Left lung (tissue), 10 donors: Measurements from ENCODE around the gene ASCL5. TPM values are rescaled to one million over a fixed set of nuclear protein-coding genes. Genes with fewer than 3 reads are reported as not detected.

ENCODE experiments used
- ATAC-seq: fragments of 200-7000 bp; cut with Tn5 transposase; one replicate; pipeline ENCODE4 v1.9.1; 2020; ENCODE audit warnings: moderate library complexity
- DNase-seq, 4 donors: peaks; one replicate each; pipeline ENCODE4 v3.0.0-alpha.2; 2013 to 2020
- H3K27ac ChIP-seq, 2 donors: fragments of 200-600 bp; sonication (generic) in 1 of 2; one replicate each; pipeline versions ENCODE4 v1.5.0 to v1.8.0; 2020 to 2021
- H3K27me3 ChIP-seq, 2 donors: fragments of 200-600 bp; sonication (generic) in 1 of 2; one replicate each; pipeline versions ENCODE4 v1.5.0 to v1.8.0; 2020 to 2021
- H3K36me3 ChIP-seq, 2 donors: fragments of 200-600 bp; sonication (generic) in 1 of 2; one replicate each; pipeline versions ENCODE4 v1.5.0 to v1.8.0; 2020 to 2021
- H3K4me1 ChIP-seq, 2 donors: fragments of 200-600 bp; one replicate each; pipeline ENCODE4 v1.8.0; 2021
- H3K4me3 ChIP-seq, 2 donors: fragments of 200-600 bp; sonication (generic) in 1 of 2; one replicate each; pipeline versions ENCODE4 v1.5.0 to v1.8.0; 2020 to 2021; ENCODE audit warnings: mild to moderate bottlenecking in 1 of 2
- H3K9me3 ChIP-seq, 2 donors: fragments of 200-600 bp; sonication (generic) in 1 of 2; one replicate each; pipeline versions ENCODE4 v1.5.0 to v1.8.0; 2020 to 2021
- intact Hi-C, 2 donors: fragments of 100-400 bp; cut with DNase I; formaldehyde crosslinking; loops; one replicate each; pipeline versions ENCODE4 v1.11.2 to v1.14.2; 2022
- polyA plus RNA-seq, 6 donors: library from polyadenylated mRNA; unstranded; fragments of 120-200 nt; gene quantifications; one replicate each; pipeline ENCODE4 v1.2.1, GENCODE V29; 2013; ENCODE audit not compliant: insufficient read length in 6 of 6
- total RNA-seq, 2 donors: library from RNA; stranded (reverse); fragmentation: NEBNext Ultra II Directional; extraction: Animal tissue kit (Norgen Biotek cat#: 25700); gene quantifications; one replicate each; pipeline ENCODE4 v1.2.1, GENCODE V29; 2021
- TF ChIP-seq, protein P1 (sequence below), 2 donors: fragments of 200-600 bp; sonication (generic) in 1 of 2; IDR thresholded peaks; one replicate each; pipeline versions ENCODE4 v1.5.0 to v1.8.0; 2021; ENCODE audit warnings: antibody characterized with exemption in 2 of 2
- donor health status: DM: no; HTN: yes; CAD: no.
- donor health status: DM: no; HTN: no; CAD: no.

Gene ASCL5
- total and polyA plus RNA-seq, 8 donors = 0.21 to 1.0 (median 0.58) TPM

GRCh38 chr1:201085902-201086735 lies 40.9 kb downstream of the ASCL5 start:
- intact Hi-C loops = no loop called here
- Histone ChIP-seq H3K36me3 (no peaks in the 10 kb centered on the region), H3K9me3 (no peaks in the 10 kb centered on the region), H3K4me3 (no peak overlapping the region), H3K4me1 (no peaks in the 10 kb centered on the region), H3K27me3 (no peaks in the 10 kb centered on the region), H3K27ac (no peak overlapping the region)
- peak; percentile 97 for ATAC-seq
- TF ChIP-seq, protein P1, sequence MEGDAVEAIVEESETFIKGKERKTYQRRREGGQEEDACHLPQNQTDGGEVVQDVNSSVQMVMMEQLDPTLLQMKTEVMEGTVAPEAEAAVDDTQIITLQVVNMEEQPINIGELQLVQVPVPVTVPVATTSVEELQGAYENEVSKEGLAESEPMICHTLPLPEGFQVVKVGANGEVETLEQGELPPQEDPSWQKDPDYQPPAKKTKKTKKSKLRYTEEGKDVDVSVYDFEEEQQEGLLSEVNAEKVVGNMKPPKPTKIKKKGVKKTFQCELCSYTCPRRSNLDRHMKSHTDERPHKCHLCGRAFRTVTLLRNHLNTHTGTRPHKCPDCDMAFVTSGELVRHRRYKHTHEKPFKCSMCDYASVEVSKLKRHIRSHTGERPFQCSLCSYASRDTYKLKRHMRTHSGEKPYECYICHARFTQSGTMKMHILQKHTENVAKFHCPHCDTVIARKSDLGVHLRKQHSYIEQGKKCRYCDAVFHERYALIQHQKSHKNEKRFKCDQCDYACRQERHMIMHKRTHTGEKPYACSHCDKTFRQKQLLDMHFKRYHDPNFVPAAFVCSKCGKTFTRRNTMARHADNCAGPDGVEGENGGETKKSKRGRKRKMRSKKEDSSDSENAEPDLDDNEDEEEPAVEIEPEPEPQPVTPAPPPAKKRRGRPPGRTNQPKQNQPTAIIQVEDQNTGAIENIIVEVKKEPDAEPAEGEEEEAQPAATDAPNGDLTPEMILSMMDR (IDR thresholded peaks at IDR 0.05) = peak; percentile 47 to 49
- DNase-seq = peak in 1 of 4 donors; percentile 59

- no peak overlapping the region for H3K27ac ChIP-seq
- TF ChIP-seq, protein P1 (IDR thresholded peaks at IDR 0.05) = no peak
- no peaks in the 10 kb centered on the region for H3K4me1 ChIP-seq
- peak in 2 of 4 donors; percentile 31 to 47 for DNase-seq
- no peaks in the 10 kb centered on the region for H3K9me3 ChIP-seq
- H3K36me3 ChIP-seq = no peaks in the 10 kb centered on the region
- intact Hi-C loops = no loop called here
- no peaks in the 10 kb centered on the region for H3K27me3 ChIP-seq
- ATAC-seq = no peak
- no peak overlapping the region for H3K4me3 ChIP-seq
These were observed 42.7 kb downstream of the ASCL5 start for GRCh38 chr1:201084295-201084694.

- H3K27me3 ChIP-seq = no peaks in the 10 kb centered on the region
- H3K36me3 ChIP-seq = no peaks in the 10 kb centered on the region
- H3K4me3 ChIP-seq = no peak overlapping the region
- ATAC-seq = no peak
- intact Hi-C loops = no loop called here
- no peak for DNase-seq
- no peak overlapping the region for H3K27ac ChIP-seq
- H3K4me1 ChIP-seq = no peaks in the 10 kb centered on the region
- TF ChIP-seq, protein P1 (IDR thresholded peaks at IDR 0.05) = no peak
- no peaks in the 10 kb centered on the region for H3K9me3 ChIP-seq
These were observed 43.2 kb downstream of the ASCL5 start for GRCh38 chr1:201083741-201084140.

GRCh38 chr1:201080135-201080534 lies 46.8 kb downstream of the ASCL5 start:
- no peaks in the 10 kb centered on the region for H3K36me3 ChIP-seq
- no peak overlapping the region for H3K4me3 ChIP-seq
- DNase-seq = no peak
- H3K4me1 ChIP-seq = no peaks in the 10 kb centered on the region
- no peaks in the 10 kb centered on the region for H3K9me3 ChIP-seq
- TF ChIP-seq, protein P1 (IDR thresholded peaks at IDR 0.05) = no peak
- intact Hi-C loops = no loop called here
- no peak overlapping the region for H3K27ac ChIP-seq
- H3K27me3 ChIP-seq = no peaks in the 10 kb centered on the region
- ATAC-seq = no peak

DNA sequence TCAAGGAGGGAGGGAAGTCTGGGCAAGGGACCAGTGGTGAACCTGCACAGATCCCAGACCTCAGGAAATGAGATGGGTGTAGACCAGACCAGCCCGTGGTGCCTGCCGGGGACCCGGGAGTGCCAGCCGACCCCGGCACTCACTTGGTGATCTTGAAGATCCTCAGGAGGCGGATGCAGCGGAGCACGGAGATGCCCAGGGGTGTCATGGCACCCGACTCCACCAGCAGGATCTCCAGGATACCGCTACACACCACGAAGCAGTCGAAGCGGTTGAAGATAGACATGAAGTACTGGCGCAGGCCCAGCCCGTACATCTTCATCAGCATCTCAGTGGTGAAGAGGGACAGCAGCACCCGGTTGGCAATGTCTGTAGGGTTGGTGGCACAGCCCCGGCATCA lies 49.2 kb downstream of the ASCL5 start:
- no peak for ATAC-seq

More for the DNA sequence above, 49.2 kb downstream of the ASCL5 start:
- TF ChIP-seq, protein P1 (IDR thresholded peaks at IDR 0.05) = no peak
- intact Hi-C loops = no loop called here
- no peaks in the 10 kb centered on the region for H3K4me1 ChIP-seq
- H3K27me3 ChIP-seq = no peaks in the 10 kb centered on the region
- H3K36me3 ChIP-seq = no peaks in the 10 kb centered on the region
- peak in 1 of 4 donors; percentile 50 for DNase-seq
- H3K27ac ChIP-seq = no peak overlapping the region
- no peak overlapping the region for H3K4me3 ChIP-seq
- H3K9me3 ChIP-seq = no peaks in the 10 kb centered on the region
